HCT116 (cell line): ENCODE measurements around the gene FRK. TPM values are rescaled to one million over a fixed set of nuclear protein-coding genes. Genes with fewer than 3 reads are reported as not detected.

ENCODE experiments used
- ATAC-seq: fragments of 200-7000 bp; cut with Tn5 transposase; 2 replicates; pipeline ENCODE4 v1.9.1; 2020; ENCODE audit warnings: mild to moderate bottlenecking, moderate library complexity
- BruUV-seq: library from RNA; stranded (reverse); fragments of 400-500 nt; replicated peaks from 2 replicates; lab custom pipeline; 2021; lab: Mats Ljungman, UMichigan
- CTCF ChIA-PET: fragments of 300-600 bp; sonication (Branson Sonifier 250); formaldehyde crosslinking; loops from one replicate; lab custom pipeline; 2021; ENCODE audit warnings: antibody characterized with exemption; lab: Charles Lee
- POLR2A ChIA-PET: fragments of 300-600, 350-600 bp; sonication (Branson Sonifier 250); formaldehyde crosslinking; loops from one replicate; lab custom pipeline; 2021; ENCODE audit warnings: antibody characterized with exemption; lab: Charles Lee
- RAD21 ChIA-PET, 2 experiments: fragments of 300-600 bp; sonication (Branson Sonifier 250); formaldehyde crosslinking; loops; one replicate each; lab custom pipeline; 2023; ENCODE audit warnings: low total read pairs in 2 of 2; ENCODE audit not compliant: uncharacterized antibody in 2 of 2, unreplicated experiment in 2 of 2, low non-redundant PET in 1 of 2; lab: Charles Lee
- DNase-seq: peaks from one replicate; pipeline ENCODE4 v3.0.0-alpha.2; 2010; ENCODE audit warnings: low read depth, low spot score
- H2AFZ ChIP-seq: fragments of 200-600 bp; shearing (Covaris generic), sonication (generic); 2 replicates; pipeline ENCODE4 v1.6.1; 2017; ENCODE audit warnings: low read depth, mixed run types, mixed read lengths, antibody characterized with exemption, low read length; ENCODE audit not compliant: poor library complexity, severe bottlenecking
- H3K27ac ChIP-seq: 2 replicates; pipeline ENCODE4 v1.5.1; 2012; ENCODE audit warnings: low read depth, low read length
- H3K27me3 ChIP-seq: fragments of 200-600 bp; sonication (generic); 2 replicates; pipeline ENCODE4 v1.6.1; 2016; ENCODE audit warnings: mixed run types, low read length, mixed read lengths; ENCODE audit not compliant: insufficient read depth
- H3K36me3 ChIP-seq, 2 experiments: fragments of 200-500 bp in 1 of 2; fragments of 200-600 bp in 1 of 2; sonication (Bioruptor generic) in 1 of 2; sonication (generic) in 1 of 2; 2 replicates each; pipeline versions ENCODE4 v1.5.1 to v1.6.1; 2014 to 2016; ENCODE audit warnings: low read length in 2 of 2, inconsistent platforms in 1 of 2, mixed read lengths in 1 of 2, mixed run types in 1 of 2; ENCODE audit not compliant: insufficient read depth in 2 of 2, control insufficient read depth in 1 of 2
- H3K4me1 ChIP-seq, 2 experiments: fragments of 200-600 bp in 1 of 2; sonication (generic) in 1 of 2; 2 replicates each; pipeline versions ENCODE4 v1.5.1 to v1.6.1; 2012 to 2017; ENCODE audit warnings: low read length in 2 of 2, inconsistent platforms in 1 of 2, mild to moderate bottlenecking in 1 of 2, mixed read lengths in 1 of 2, mixed run types in 1 of 2, moderate library complexity in 1 of 2; ENCODE audit not compliant: insufficient read depth in 2 of 2, control insufficient read depth in 1 of 2
- H3K4me2 ChIP-seq: fragments of 200-600 bp; sonication (generic); 2 replicates; pipeline ENCODE4 v1.6.1; 2017; ENCODE audit warnings: mixed run types, low read length, mixed read lengths
- H3K4me3 ChIP-seq, 2 experiments: fragments of 200-600 bp in 1 of 2; sonication (generic) in 1 of 2; replicated peaks in 1 of 2; 2 replicates each; pipeline ENCODE4 v1.5.1; 2011 to 2016; ENCODE audit warnings: low read length in 2 of 2, control low read depth in 1 of 2, low read depth in 1 of 2, mild to moderate bottlenecking in 1 of 2, mixed read lengths in 1 of 2, mixed run types in 1 of 2
- H3K79me2 ChIP-seq: fragments of 200-600 bp; sonication (generic); 2 replicates; pipeline ENCODE4 v1.6.1; 2017; ENCODE audit warnings: mild to moderate bottlenecking, mixed run types, low read length, moderate library complexity, mixed read lengths; ENCODE audit not compliant: insufficient read depth
- H3K9ac ChIP-seq: fragments of 200-600 bp; sonication (generic); 2 replicates; pipeline ENCODE4 v1.6.1; 2016; ENCODE audit warnings: low read length, mixed read lengths
- H3K9me2 ChIP-seq: fragments of 200-600 bp; sonication (generic), shearing (Covaris generic); 2 replicates; pipeline ENCODE4 v1.6.1; 2017; ENCODE audit warnings: mixed run types, mild to moderate bottlenecking, moderate library complexity; ENCODE audit not compliant: insufficient read depth
- H3K9me3 ChIP-seq, 2 experiments: fragments of 200-500 bp in 1 of 2; fragments of 200-600 bp in 1 of 2; sonication (Bioruptor generic) in 1 of 2; sonication (generic) in 1 of 2; 2 replicates each; pipeline ENCODE4 v1.6.1; 2014 to 2017; ENCODE audit warnings: low read length in 2 of 2, mixed read lengths in 2 of 2, inconsistent platforms in 1 of 2, low read depth in 1 of 2, mild to moderate bottlenecking in 1 of 2, mixed run types in 1 of 2, moderate library complexity in 1 of 2; ENCODE audit not compliant: control insufficient read depth in 1 of 2, insufficient read depth in 1 of 2
- H4K20me1 ChIP-seq: fragments of 200-600 bp; sonication (generic), shearing (Covaris generic); 2 replicates; pipeline ENCODE4 v1.6.1; 2017; ENCODE audit warnings: mixed run types, mild to moderate bottlenecking, moderate library complexity; ENCODE audit not compliant: insufficient read depth
- ATF3 ChIP-seq: IDR thresholded peaks from 2 replicates; pipeline ENCODE4 v1.6.1; 2012
- CBX3 ChIP-seq: IDR thresholded peaks from 2 replicates; pipeline ENCODE4 v1.6.1; 2012; ENCODE audit warnings: low read depth
- EGR1 ChIP-seq: IDR thresholded peaks from 2 replicates; pipeline ENCODE4 v1.6.1; 2012; ENCODE audit warnings: low read depth
- ELF1 ChIP-seq: IDR thresholded peaks from 2 replicates; pipeline ENCODE4 v1.6.1; 2012; ENCODE audit warnings: low read depth, borderline replicate concordance
- FOSL1 ChIP-seq: IDR thresholded peaks from 2 replicates; pipeline ENCODE4 v1.6.1; 2012; ENCODE audit warnings: low read depth
- JUND ChIP-seq: IDR thresholded peaks from 2 replicates; pipeline ENCODE4 v1.6.1; 2012
- RAD21 ChIP-seq: IDR thresholded peaks from 2 replicates; pipeline ENCODE4 v1.6.1; 2012; ENCODE audit warnings: low read depth, mild to moderate bottlenecking
- REST ChIP-seq: IDR thresholded peaks from 2 replicates; pipeline ENCODE4 v1.6.1; 2012; ENCODE audit warnings: low read depth
- SP1 ChIP-seq: IDR thresholded peaks from 2 replicates; pipeline ENCODE4 v1.6.1; 2012; ENCODE audit warnings: low read depth
- TCF7L2 ChIP-seq: IDR thresholded peaks from 2 replicates; pipeline ENCODE4 v1.7.0; 2011; ENCODE audit warnings: borderline replicate concordance, inconsistent platforms; ENCODE audit not compliant: insufficient read depth, insufficient read length; ENCODE audit errors: extremely low read depth
- ZFX ChIP-seq: fragments of 450-650 bp; IDR thresholded peaks from 2 replicates; pipeline ENCODE4 v1.6.1; 2017
- intact Hi-C: fragments of 100-400 bp; cut with micrococcal nuclease; formaldehyde crosslinking; loops from 2 replicates; pipeline ENCODE4 v1.10.0; 2022
- total RNA-seq: library from RNA; stranded (reverse); gene quantifications from one replicate; pipeline ENCODE4 v1.2.1, GENCODE V29; 2021; ENCODE audit not compliant: unreplicated experiment

The FRK gene
- total RNA-seq, 1 experiment from 2014 or later: 3.7 TPM

DNA sequence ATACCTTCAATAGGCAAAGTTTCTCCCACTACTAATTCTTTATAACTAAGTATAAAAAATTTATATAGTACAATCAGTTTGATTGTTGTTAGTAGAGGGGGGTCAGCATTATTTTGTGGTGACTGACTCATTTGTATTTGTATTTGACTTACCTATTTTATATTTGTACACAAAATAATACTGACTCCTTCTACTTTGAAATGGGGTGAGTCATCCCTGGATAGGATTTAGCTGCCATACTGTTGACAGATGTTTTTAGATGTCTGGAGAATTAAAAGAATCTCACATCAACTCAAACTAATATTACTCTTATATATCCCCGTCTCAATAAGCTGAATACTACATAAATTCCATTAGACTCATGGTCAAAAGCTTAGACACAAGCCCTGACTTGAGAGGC lies 114.9 kb downstream of the FRK start:
- H4K20me1 ChIP-seq: no peaks in the 10 kb centered on the region; the same call in 1 of the 2 replicates
- H3K9me2 ChIP-seq: no peaks in the 10 kb centered on the region
- no peak overlapping the region for H3K9ac ChIP-seq
- H3K4me1 ChIP-seq: peaks cover 0 to 3% of the 10 kb centered on the region in 2 experiments; a peak in 1 of 4 replicates
- DNase-seq (no peak), ATAC-seq (no peak)
- H3K4me2 ChIP-seq: no peak overlapping the region
- CTCF ChIA-PET: no interaction called here
- intact Hi-C loops: no loop called here
- POLR2A ChIA-PET: no interaction called here
- H3K27ac ChIP-seq: no peak overlapping the region
- BruUV-seq: no TSS peak
- H3K27me3 ChIP-seq: no peaks in the 10 kb centered on the region
- H3K36me3 ChIP-seq: no peaks in the 10 kb centered on the region
- H2AFZ ChIP-seq: no peak overlapping the region
- TF ChIP-seq ELF1 (no peak), EGR1 (no peak), SP1 (no peak), ATF3 (no peak), JUND (no peak), ZFX (no peak), TCF7L2 (no peak), FOSL1 (no peak), CBX3 (no peak), RAD21 (no peak), REST (no peak)
- RAD21 ChIA-PET: no interaction called here
- H3K9me3 ChIP-seq: no peaks in the 10 kb centered on the region
- H3K79me2 ChIP-seq: no peaks in the 10 kb centered on the region
- H3K4me3 ChIP-seq: no peak overlapping the region
